Activated CD4-positive, alpha-beta T cell treated with anti-CD3 and anti-CD28 coated beads, Interleukin-2, amount 50 U/mL, for 1 hour (primary cell): ENCODE results near the gene FAM217A.

Experiments used
- DNase-seq: peaks from one replicate; pipeline ENCODE4 v3.0.0-alpha.2; 2020

Gene FAM217A

DNA sequence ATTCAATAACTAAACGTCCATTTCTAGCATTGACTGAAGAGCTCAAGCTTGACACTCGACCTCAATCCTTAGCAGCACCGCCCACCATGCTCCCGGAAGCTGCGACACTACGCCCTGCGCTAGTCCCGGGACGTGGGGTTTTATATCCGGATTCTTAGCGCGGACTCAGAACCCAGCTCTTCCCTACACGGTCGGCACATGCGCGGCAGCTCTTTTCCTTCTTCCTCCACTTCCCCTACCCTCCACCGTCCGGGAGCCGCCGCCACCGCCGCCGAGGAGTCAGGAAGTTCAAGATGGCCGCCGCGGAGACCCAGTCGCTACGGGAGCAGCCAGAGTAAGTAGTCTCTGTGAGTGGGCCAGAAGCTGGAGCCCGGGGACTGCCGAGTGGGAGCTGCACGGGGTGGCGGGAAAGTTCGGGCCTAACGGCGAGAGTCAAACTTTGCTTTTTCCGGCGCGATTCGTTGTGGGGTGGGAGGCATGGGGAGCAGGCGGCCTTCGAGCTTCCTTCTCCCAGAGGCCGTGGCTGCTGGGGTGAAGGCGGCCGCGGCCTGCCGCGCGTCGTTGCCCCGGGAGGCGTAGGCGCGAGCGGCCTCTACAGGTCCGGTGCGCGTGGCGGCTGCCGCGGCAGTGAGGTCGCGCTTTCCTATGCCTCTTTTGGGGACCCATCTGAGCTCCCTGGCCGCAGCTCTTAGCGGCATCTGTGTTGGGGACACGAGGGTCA, 57.6 kb downstream of the FAM217A start:
- peak; percentile 78 for DNase-seq

DNA sequence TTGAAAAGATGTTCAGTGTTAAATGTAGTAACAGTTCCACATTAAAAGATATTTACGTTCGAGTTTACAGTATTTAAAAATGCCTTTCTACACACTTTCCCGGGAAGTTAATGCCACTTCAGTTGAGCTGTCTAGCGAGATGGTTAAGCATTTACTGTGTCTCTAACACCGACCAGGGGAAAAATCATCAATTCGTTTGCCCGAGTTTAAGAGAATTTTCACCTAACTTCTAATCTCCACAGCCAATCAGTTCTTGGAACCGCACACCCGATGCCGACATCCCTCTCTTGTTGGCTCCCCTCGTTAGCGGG, 58.2 kb downstream of the FAM217A start:
- no peak for DNase-seq

DNA sequence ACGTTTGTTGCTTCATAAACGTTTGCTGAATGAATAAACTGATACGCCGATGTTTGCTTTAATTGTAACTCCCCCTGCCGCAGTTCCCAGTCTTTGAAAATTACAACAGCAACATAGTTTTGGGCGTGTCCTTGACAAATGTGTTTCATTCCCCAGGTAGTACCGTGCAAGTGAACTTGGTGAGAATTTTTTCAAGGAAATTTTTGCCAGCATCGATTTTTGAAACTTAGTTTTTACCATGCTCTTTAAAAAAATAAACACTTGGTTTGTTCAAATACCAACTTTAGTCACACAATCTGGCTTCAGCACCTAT, 60.1 kb downstream of the FAM217A start:
- DNase-seq, result no peak
